Parathyroid adenoma (tissue), 2 donors: Measurements from ENCODE around the gene OSTF1.

Experiments used
- H2AFZ ChIP-seq: fragments of 300-600 bp; sonication (generic); one replicate; pipeline ENCODE4 v1.7.0; 2017; ENCODE audit warnings: antibody characterized with exemption, mild to moderate bottlenecking
- H3K27ac ChIP-seq: fragments of 300-600 bp; sonication (generic); one replicate; pipeline ENCODE4 v1.7.0; 2017
- H3K27me3 ChIP-seq: fragments of 300-600 bp; sonication (generic); one replicate; pipeline ENCODE4 v1.7.0; 2017; ENCODE audit warnings: low read length; ENCODE audit not compliant: control insufficient read depth, insufficient read depth
- H3K36me3 ChIP-seq: fragments of 300-600 bp; sonication (generic); one replicate; pipeline ENCODE4 v1.7.0; 2017; ENCODE audit warnings: low read length; ENCODE audit not compliant: control insufficient read depth, insufficient read depth
- H3K4me1 ChIP-seq: fragments of 300-600 bp; sonication (generic); one replicate; pipeline ENCODE4 v1.7.0; 2017; ENCODE audit warnings: control low read depth
- H3K4me2 ChIP-seq: fragments of 300-600 bp; sonication (generic); one replicate; pipeline ENCODE4 v1.7.0; 2017; ENCODE audit warnings: low read length
- H3K4me3 ChIP-seq: fragments of 300-600 bp; sonication (generic); one replicate; pipeline ENCODE4 v1.7.0; 2017; ENCODE audit warnings: low read depth, low read length
- H3K79me2 ChIP-seq: fragments of 300-600 bp; sonication (generic); one replicate; pipeline ENCODE4 v1.7.0; 2017; ENCODE audit warnings: control low read depth
- H3K9ac ChIP-seq: fragments of 300-600 bp; sonication (generic); one replicate; pipeline ENCODE4 v1.7.0; 2017; ENCODE audit warnings: mild to moderate bottlenecking
- H3K9me3 ChIP-seq: fragments of 300-600 bp; sonication (generic); one replicate; pipeline ENCODE4 v1.7.0; 2017; ENCODE audit warnings: low read length; ENCODE audit not compliant: control insufficient read depth
- CTCF ChIP-seq: fragments of 300-600 bp; sonication (generic); IDR thresholded peaks from one replicate; pipeline ENCODE4 v1.7.0; 2017; ENCODE audit warnings: antibody characterized with exemption, mild to moderate bottlenecking
- donor health status: primary hyperparathyroidism.

The OSTF1 gene

GRCh38 chr9:75061169-75061568 is 27.1 kb upstream of the OSTF1 start:
- Histone ChIP-seq H3K4me3 (no peak overlapping the region), H3K4me2 (no peak overlapping the region), H3K36me3 (no peaks in the 10 kb centered on the region), H3K27ac (no peak overlapping the region), H3K9me3 (no peaks in the 10 kb centered on the region), H3K4me1 (no peaks in the 10 kb centered on the region), H3K79me2 (no peaks in the 10 kb centered on the region), H2AFZ (no peak overlapping the region), H3K9ac (no peak overlapping the region), H3K27me3 (no peaks in the 10 kb centered on the region)
- no peak for TF ChIP-seq CTCF

DNA sequence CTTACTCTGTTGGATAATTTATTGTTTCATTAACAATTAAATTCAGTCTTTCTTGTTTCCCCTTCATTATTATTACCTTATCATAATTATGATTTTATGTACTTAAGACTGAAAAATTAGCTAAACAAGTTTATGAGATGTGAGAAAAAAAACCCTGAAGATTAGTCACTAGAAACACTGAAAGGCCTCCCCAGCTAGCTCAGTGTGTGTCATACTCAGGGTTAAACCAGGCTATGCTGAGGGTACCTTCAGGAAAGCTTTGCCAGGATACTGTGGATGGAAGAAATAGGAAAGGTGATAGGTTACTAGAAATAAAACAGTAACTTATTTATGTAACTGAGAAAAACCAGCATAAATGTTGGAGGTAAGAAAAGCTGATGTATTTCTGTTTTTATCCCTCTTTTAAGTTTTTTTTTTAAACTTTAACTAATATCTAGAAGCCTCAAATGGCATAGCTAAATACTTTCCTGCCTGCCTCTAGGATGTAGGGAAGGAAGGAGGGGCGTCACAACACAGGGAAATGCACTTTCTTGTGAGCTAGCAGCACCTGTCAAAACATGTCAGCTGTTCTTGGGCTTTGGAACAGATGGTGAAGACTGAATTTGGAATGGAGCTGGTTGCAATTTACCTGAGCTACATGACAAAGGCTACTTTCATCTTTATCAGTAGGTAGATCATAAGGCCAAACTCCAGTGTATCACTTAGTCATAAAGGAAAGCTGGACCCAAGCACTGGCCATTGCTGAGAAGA is 24.6 kb upstream of the OSTF1 start:
- Histone ChIP-seq H3K27me3 (no peaks in the 10 kb centered on the region), H3K4me1 (no peaks in the 10 kb centered on the region), H3K4me2 (no peak overlapping the region), H3K9me3 (no peaks in the 10 kb centered on the region), H3K9ac (no peak overlapping the region), H3K79me2 (no peaks in the 10 kb centered on the region), H3K27ac (no peak overlapping the region), H3K36me3 (no peaks in the 10 kb centered on the region), H3K4me3 (no peak overlapping the region), H2AFZ (no peak overlapping the region)
- no peak for TF ChIP-seq CTCF

GRCh38 chr9:75064307-75065025 is 23.8 kb upstream of the OSTF1 start:
- TF ChIP-seq CTCF: no peak

DNA sequence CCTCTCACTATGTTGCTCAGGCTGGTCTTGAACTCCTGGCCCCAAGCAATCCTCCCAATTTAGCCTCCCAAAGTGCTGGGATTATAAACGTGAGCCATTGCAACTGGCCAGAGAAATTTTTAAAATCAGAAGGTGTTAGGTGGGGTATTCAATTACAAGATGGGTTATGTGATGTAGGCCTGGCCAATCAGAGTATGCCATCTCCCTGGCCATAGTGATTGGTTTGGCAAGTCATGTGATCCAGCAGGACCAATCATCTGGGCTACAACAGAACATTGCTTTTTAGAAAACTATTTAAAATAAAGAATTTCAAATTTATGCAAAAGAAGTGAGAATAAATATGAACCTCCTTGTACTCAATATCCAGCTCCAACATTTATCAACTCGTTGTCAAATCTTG is 22.8 kb upstream of the OSTF1 start:
- Histone ChIP-seq H3K9me3 (no peaks in the 10 kb centered on the region), H3K4me3 (no peak overlapping the region), H3K27ac (no peak overlapping the region), H3K79me2 (no peaks in the 10 kb centered on the region), H3K27me3 (no peaks in the 10 kb centered on the region), H3K4me1 (no peaks in the 10 kb centered on the region), H3K36me3 (no peaks in the 10 kb centered on the region), H3K9ac (no peak overlapping the region), H3K4me2 (no peak overlapping the region), H2AFZ (no peak overlapping the region)
- TF ChIP-seq CTCF: no peak

More at GRCh38 chr9:75064307-75065025, 23.8 kb upstream of the OSTF1 start:
- Histone ChIP-seq H3K27me3 (no peaks in the 10 kb centered on the region), H3K4me2 (no peak overlapping the region), H3K79me2 (no peaks in the 10 kb centered on the region), H3K4me3 (no peak overlapping the region), H3K4me1 (no peaks in the 10 kb centered on the region), H3K27ac (no peak overlapping the region), H3K36me3 (no peaks in the 10 kb centered on the region), H2AFZ (no peak overlapping the region), H3K9ac (no peak overlapping the region), H3K9me3 (no peaks in the 10 kb centered on the region)
